ENCODE results near the gene PRLR.

DNA sequence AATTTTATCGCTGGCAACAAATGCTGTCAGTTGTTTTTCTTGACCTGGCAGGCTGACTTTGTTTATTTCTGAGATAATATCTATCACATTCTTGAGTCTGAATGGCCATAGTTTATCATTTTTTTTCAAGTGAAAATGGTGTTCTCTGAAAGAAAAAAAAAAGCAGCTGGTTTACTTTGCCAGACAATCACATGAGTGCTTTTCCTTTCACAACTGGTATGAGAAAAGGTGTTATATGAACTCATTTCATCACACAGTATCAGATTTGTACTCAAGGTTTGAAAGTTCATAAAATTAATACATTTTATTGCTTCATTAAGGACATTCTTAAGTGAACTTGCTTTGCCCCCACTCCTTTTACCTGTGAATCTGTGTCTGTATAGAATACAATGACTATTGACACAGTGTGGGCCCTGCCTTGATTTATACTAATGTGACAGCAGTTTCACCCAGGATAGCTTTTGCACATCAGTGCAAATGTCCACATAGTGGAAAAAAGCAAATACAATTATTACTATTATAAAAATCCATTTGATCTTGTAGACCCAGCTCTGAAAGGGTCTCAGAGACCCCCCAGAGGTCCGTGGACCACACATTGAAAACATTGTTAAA is 33.1 kb upstream of the PRLR start:
- TF ChIP-seq POLR2A (IDR thresholded peaks at IDR 0.05), result no peak
- TF ChIP-seq, protein P1, sequence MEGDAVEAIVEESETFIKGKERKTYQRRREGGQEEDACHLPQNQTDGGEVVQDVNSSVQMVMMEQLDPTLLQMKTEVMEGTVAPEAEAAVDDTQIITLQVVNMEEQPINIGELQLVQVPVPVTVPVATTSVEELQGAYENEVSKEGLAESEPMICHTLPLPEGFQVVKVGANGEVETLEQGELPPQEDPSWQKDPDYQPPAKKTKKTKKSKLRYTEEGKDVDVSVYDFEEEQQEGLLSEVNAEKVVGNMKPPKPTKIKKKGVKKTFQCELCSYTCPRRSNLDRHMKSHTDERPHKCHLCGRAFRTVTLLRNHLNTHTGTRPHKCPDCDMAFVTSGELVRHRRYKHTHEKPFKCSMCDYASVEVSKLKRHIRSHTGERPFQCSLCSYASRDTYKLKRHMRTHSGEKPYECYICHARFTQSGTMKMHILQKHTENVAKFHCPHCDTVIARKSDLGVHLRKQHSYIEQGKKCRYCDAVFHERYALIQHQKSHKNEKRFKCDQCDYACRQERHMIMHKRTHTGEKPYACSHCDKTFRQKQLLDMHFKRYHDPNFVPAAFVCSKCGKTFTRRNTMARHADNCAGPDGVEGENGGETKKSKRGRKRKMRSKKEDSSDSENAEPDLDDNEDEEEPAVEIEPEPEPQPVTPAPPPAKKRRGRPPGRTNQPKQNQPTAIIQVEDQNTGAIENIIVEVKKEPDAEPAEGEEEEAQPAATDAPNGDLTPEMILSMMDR (IDR thresholded peaks at IDR 0.05 in 8 of 11, conservative IDR thresholded peaks at IDR 0.05 in 3 of 11), result no peak
